Measurements from ENCODE around the gene SLC9C2.
"Not testable (repeated sequence)": the region's sequence is repeated elsewhere in the genome, so short reads cannot be mapped to it uniquely, and the experiment has no call there.

SLC9C2 gene, protein sequence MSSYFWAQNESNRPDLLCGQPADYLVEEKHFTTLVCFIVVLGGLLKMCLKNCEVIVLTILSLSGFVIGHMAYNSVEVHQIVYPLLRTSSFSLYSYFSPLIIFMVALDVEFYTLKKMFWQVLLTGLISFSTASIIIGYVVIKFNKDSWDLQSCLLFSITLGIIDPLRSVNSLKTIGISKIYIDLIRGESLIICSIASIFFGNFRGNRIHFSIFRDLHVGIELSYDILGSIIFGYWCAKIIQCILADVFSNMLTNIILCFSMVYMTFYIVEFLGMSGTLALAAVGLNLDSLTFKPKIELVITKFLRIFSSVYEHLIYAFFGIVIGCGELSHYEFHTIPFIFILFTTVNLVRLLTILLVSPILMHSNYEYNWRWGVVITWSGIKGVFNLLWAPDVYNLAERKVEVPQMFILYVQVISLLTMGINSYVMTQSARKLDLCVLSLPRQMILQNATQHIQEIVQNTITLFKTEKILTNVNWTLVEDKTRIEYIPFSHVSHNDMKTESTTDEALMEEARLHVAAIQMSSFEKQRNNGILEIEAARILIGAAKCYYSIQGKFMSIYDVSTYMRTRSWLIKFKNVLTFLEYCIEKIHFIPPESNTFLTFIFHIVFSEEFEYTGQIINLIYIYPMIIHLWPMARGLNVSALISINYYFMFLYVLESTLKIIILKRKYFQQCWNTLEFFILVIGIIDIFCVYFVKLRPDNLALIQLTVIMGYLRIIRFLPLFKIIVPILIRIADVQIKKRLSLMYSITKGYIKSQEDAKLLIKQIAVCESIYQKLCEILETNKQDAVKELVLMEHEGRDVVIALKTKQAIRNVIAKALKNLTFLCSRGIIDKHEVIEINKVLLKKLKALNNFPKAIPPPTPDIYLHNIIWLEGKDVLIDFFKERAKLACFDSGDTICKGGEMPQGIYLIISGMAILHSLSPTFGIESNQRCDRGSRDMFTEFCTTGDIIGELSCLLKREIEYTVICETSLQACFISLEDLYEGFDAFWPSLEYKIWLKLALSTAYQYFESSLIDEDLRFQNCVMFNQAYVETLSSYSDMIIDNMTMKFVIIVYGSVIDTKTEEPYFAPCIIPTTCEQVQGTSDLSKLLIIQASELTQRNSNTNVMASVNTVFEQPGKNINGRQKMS

DNA sequence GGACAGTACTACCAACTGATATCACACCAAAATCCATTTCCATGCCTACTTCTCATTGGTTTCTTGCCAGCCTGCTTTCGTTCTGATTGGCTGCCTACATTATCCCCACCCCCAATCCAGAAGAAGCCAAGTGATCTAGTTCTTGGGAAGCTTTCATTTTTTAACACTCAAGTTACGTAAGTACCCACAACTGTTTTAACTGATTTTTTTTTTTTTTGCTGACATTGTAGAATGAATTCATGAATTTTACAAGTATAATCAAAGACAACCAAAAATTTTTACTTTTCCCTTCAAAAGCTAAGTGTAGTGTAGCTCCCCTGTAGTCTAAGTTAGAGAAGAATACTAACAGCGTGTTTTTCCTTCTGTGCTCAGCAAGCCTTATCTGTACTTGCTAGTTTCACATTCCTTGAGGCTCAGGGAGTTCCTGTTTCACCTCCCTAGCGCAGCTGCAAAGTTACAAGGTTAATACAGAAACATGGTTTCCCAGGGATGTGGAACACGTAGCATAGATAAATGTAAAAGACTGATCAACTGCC is at the start of gene SLC9C2:
SLC9C2 (minus strand) TSS at position 17 of the 536 bp plus-strand sequence. CDS start 1,296 bp downstream, outside the sequence.
- no peak for DNase-seq

DNA sequence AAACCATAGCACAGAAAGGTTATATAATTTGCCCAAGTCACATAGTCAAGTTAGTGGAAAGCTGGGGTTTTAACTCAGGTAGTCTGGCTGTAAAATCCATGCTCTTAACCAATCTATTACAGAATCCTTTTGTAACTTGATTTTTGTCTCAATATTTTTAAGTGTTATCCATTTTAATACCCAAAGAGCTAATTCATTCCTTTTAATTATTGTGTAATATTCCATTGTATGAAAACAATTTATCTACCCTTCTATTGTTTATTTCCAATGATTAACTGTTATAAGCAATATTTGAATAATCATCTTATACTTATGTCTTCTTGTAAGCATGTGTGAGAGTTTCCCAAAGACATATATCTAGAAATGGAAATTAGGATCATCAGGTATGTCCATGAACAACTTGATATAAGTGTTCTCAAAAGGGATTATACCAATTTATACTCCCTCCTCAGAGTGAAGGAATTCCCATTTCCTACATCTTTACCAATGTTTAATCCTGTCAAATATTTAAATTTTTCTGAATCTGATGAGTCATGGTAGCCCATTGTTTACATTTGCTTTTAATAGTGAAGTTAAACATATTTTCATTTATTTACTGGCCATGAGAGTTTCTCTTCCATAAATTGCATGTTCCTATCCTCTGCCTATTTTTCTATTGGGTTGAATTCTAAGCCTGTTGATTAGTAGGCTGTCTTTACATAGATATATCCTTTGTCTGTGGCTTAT is 46.2 kb upstream of the SLC9C2 start:
- no peak for DNase-seq

- no peak for DNase-seq
Measured at GRCh38 chr1:173646656-173647055, 43.8 kb upstream of the SLC9C2 start.

- DNase-seq, result not testable (repeated sequence)
Measured at GRCh38 chr1:173642450-173643139, 39.7 kb upstream of the SLC9C2 start.

DNA sequence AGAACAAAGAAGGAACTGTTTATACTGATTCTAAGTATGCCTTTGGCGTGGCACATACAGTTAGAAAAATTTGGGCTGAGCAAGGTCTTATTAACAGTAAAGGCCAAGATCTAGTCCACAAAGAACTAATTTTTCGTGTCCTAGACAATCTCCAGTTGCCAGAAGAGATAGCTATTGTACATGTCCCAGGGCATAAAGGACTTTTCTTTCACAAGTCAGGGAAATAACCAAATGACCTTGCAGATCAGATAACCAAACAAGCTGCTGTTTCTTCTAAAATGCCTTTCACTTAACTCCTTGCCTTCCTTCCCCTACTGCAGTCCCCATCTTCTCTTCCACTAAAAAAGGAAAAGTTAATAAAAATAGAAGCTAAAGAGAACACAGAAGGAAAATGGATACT is 36.2 kb upstream of the SLC9C2 start:
- DNase-seq, result no peak

GRCh38 chr1:173638043-173639021 is 35.5 kb upstream of the SLC9C2 start:
- DNase-seq, result no peak

- not testable (repeated sequence) for DNase-seq
Measured at GRCh38 chr1:173637236-173638042, 34.6 kb upstream of the SLC9C2 start.

DNA sequence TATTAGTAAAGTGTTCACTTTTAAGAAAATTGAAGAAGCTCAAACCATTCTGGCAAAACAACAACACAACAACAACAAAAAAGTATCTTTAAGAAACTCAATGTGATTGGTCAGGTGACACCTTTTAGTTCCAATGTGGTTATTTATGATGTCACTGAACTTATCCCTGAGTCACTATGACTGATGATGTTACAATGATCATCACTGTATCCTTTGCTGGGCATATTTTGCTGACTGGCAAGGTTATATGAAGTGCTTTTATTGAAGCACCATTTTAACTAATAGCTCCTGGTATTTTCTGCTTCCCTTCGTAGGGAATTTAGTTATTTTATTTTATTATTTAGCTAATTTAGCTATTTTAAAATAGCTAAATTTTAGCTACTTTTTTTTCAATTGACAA is 32.2 kb upstream of the SLC9C2 start, which contains the start of gene TEX50:
TEX50 (plus strand) TSS at position 223 of the 400 bp plus-strand sequence. CDS start 184 bp downstream, outside the sequence.
- no peak for DNase-seq

GRCh38 chr1:173628888-173629287 is 26.0 kb upstream of the SLC9C2 start:
- DNase-seq, result no peak

GRCh38 chr1:173627269-173627668 is 24.4 kb upstream of the SLC9C2 start:
- DNase-seq, result no peak

DNA sequence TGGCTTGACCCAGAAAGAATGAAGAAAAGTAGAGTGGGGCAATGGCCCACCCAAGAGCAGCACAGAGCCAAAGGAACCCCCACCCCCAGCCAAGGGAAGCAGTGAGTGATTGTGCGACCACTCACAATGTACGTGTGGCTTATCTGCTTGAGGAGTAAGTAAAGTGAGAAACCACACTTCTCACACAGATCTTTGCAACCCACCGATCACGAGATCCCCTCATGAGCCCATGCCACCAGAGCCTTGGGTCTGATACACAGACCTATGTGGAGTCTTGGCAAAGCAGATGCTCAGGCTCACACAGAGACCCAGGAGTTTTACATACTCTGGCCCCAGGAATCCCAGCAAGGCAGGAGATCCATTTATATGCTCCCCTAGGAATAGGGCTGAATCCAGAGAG is 14.0 kb upstream of the SLC9C2 start:
- DNase-seq, result no peak

DNA sequence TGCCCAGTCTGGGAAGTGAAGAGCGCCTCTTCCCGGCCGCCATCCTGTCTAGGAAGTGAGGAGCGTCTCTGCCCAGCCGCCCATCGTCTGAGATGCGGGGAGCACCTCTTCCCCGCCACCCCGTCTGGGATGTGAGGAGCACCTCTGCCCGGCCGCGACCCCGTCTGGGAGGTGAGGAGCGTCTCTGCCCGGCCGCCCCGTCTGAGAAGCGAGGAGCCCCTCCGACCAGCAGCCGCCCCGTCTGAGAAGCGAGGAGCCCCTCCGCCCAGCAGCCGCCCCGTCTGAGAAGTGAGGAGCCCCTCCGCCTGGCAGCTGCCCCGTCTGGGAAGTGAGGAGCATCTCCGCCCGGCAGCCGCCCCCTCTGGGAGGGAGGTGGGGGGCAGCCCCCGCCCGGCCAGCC is 10.2 kb upstream of the SLC9C2 start:
- not testable (repeated sequence) for DNase-seq

DNA sequence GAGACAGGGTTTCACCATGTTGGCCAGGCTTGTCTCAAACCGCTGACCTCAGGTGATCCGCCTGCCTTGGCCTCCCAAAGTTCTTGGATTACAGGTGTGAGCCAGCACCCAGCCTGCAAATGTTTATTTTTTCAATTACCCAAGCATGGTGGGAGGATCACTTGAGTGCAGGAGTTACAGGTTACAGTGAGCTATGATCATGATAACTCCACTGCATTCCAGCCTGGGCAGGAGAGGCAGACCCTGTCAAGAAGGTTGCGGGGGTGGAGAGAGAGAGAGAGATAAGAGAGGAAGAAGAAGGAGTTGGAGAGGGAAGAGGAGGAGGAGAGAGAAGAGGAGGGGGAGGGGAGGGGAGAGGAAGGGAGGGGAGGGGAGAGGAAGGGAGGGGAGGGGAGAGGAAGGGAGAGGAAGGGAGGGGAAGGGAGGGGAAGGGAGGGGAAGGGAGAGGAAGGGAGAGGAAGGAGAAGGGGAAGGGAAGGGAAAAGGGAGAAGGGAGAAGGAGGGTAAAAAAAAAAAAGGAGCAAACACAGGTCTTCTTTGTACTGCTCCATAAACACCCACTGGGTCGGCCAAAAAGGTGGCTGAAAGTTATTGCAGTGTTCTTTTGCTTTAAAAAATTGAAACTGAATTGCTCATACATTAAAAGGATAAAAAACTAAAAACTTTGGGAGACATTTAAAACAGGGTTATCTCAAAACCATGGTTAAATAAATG is 5.8 kb upstream of the SLC9C2 start:
- DNase-seq, result no peak

GRCh38 chr1:173601588-173601987 is 1.3 kb downstream of the SLC9C2 start:
- DNase-seq, result no peak

- DNase-seq, result no peak
Measured at GRCh38 chr1:173596097-173596825, 6.6 kb downstream of the SLC9C2 start.

GRCh38 chr1:173591138-173591537 is 11.7 kb downstream of the SLC9C2 start:
- DNase-seq, result not testable (repeated sequence)

GRCh38 chr1:173590557-173590956 is 12.3 kb downstream of the SLC9C2 start:
- no peak for DNase-seq
